HCT116 (cell line): ENCODE measurements around the gene MAP2K2. TPM values are rescaled to one million over a fixed set of nuclear protein-coding genes. Genes with fewer than 3 reads are reported as not detected.

Experiments used
- ATAC-seq: fragments of 200-7000 bp; cut with Tn5 transposase; 2 replicates; pipeline ENCODE4 v1.9.1; 2020; ENCODE audit warnings: mild to moderate bottlenecking, moderate library complexity
- BruUV-seq: library from RNA; stranded (reverse); fragments of 400-500 nt; replicated peaks from 2 replicates; lab custom pipeline; 2021; lab: Mats Ljungman, UMichigan
- CTCF ChIA-PET: fragments of 300-600 bp; sonication (Branson Sonifier 250); formaldehyde crosslinking; loops from one replicate; lab custom pipeline; 2021; ENCODE audit warnings: antibody characterized with exemption; lab: Charles Lee
- POLR2A ChIA-PET: fragments of 300-600, 350-600 bp; sonication (Branson Sonifier 250); formaldehyde crosslinking; loops from one replicate; lab custom pipeline; 2021; ENCODE audit warnings: antibody characterized with exemption; lab: Charles Lee
- RAD21 ChIA-PET, 2 experiments: fragments of 300-600 bp; sonication (Branson Sonifier 250); formaldehyde crosslinking; loops; one replicate each; lab custom pipeline; 2023; ENCODE audit warnings: low total read pairs in 2 of 2; ENCODE audit not compliant: uncharacterized antibody in 2 of 2, unreplicated experiment in 2 of 2, low non-redundant PET in 1 of 2; lab: Charles Lee
- DNase-seq: peaks from one replicate; pipeline ENCODE4 v3.0.0-alpha.2; 2010; ENCODE audit warnings: low read depth, low spot score
- H2AFZ ChIP-seq: fragments of 200-600 bp; shearing (Covaris generic), sonication (generic); 2 replicates; pipeline ENCODE4 v1.6.1; 2017; ENCODE audit warnings: low read depth, mixed run types, mixed read lengths, antibody characterized with exemption, low read length; ENCODE audit not compliant: poor library complexity, severe bottlenecking
- H3K27ac ChIP-seq: 2 replicates; pipeline ENCODE4 v1.5.1; 2012; ENCODE audit warnings: low read depth, low read length
- H3K27me3 ChIP-seq: fragments of 200-600 bp; sonication (generic); 2 replicates; pipeline ENCODE4 v1.6.1; 2016; ENCODE audit warnings: mixed run types, low read length, mixed read lengths; ENCODE audit not compliant: insufficient read depth
- H3K36me3 ChIP-seq, 2 experiments: fragments of 200-500 bp in 1 of 2; fragments of 200-600 bp in 1 of 2; sonication (Bioruptor generic) in 1 of 2; sonication (generic) in 1 of 2; 2 replicates each; pipeline versions ENCODE4 v1.5.1 to v1.6.1; 2014 to 2016; ENCODE audit warnings: low read length in 2 of 2, inconsistent platforms in 1 of 2, mixed read lengths in 1 of 2, mixed run types in 1 of 2; ENCODE audit not compliant: insufficient read depth in 2 of 2, control insufficient read depth in 1 of 2
- H3K4me1 ChIP-seq, 2 experiments: fragments of 200-600 bp in 1 of 2; sonication (generic) in 1 of 2; 2 replicates each; pipeline versions ENCODE4 v1.5.1 to v1.6.1; 2012 to 2017; ENCODE audit warnings: low read length in 2 of 2, inconsistent platforms in 1 of 2, mild to moderate bottlenecking in 1 of 2, mixed read lengths in 1 of 2, mixed run types in 1 of 2, moderate library complexity in 1 of 2; ENCODE audit not compliant: insufficient read depth in 2 of 2, control insufficient read depth in 1 of 2
- H3K4me2 ChIP-seq: fragments of 200-600 bp; sonication (generic); 2 replicates; pipeline ENCODE4 v1.6.1; 2017; ENCODE audit warnings: mixed run types, low read length, mixed read lengths
- H3K4me3 ChIP-seq, 2 experiments: fragments of 200-600 bp in 1 of 2; sonication (generic) in 1 of 2; replicated peaks in 1 of 2; 2 replicates each; pipeline ENCODE4 v1.5.1; 2011 to 2016; ENCODE audit warnings: low read length in 2 of 2, control low read depth in 1 of 2, low read depth in 1 of 2, mild to moderate bottlenecking in 1 of 2, mixed read lengths in 1 of 2, mixed run types in 1 of 2
- H3K79me2 ChIP-seq: fragments of 200-600 bp; sonication (generic); 2 replicates; pipeline ENCODE4 v1.6.1; 2017; ENCODE audit warnings: mild to moderate bottlenecking, mixed run types, low read length, moderate library complexity, mixed read lengths; ENCODE audit not compliant: insufficient read depth
- H3K9ac ChIP-seq: fragments of 200-600 bp; sonication (generic); 2 replicates; pipeline ENCODE4 v1.6.1; 2016; ENCODE audit warnings: low read length, mixed read lengths
- H3K9me2 ChIP-seq: fragments of 200-600 bp; sonication (generic), shearing (Covaris generic); 2 replicates; pipeline ENCODE4 v1.6.1; 2017; ENCODE audit warnings: mixed run types, mild to moderate bottlenecking, moderate library complexity; ENCODE audit not compliant: insufficient read depth
- H3K9me3 ChIP-seq, 2 experiments: fragments of 200-500 bp in 1 of 2; fragments of 200-600 bp in 1 of 2; sonication (Bioruptor generic) in 1 of 2; sonication (generic) in 1 of 2; 2 replicates each; pipeline ENCODE4 v1.6.1; 2014 to 2017; ENCODE audit warnings: low read length in 2 of 2, mixed read lengths in 2 of 2, inconsistent platforms in 1 of 2, low read depth in 1 of 2, mild to moderate bottlenecking in 1 of 2, mixed run types in 1 of 2, moderate library complexity in 1 of 2; ENCODE audit not compliant: control insufficient read depth in 1 of 2, insufficient read depth in 1 of 2
- H4K20me1 ChIP-seq: fragments of 200-600 bp; sonication (generic), shearing (Covaris generic); 2 replicates; pipeline ENCODE4 v1.6.1; 2017; ENCODE audit warnings: mixed run types, mild to moderate bottlenecking, moderate library complexity; ENCODE audit not compliant: insufficient read depth
- ELF1 ChIP-seq: IDR thresholded peaks from 2 replicates; pipeline ENCODE4 v1.6.1; 2012; ENCODE audit warnings: low read depth, borderline replicate concordance
- REST ChIP-seq: IDR thresholded peaks from 2 replicates; pipeline ENCODE4 v1.6.1; 2012; ENCODE audit warnings: low read depth
- ZNF274 ChIP-seq: fragments of 200-500 bp; sonication (Bioruptor generic); IDR thresholded peaks from 2 replicates; pipeline ENCODE4 v1.6.1; 2014; ENCODE audit warnings: mild to moderate bottlenecking, low read depth, low read length, inconsistent platforms
- intact Hi-C: fragments of 100-400 bp; cut with micrococcal nuclease; formaldehyde crosslinking; loops from 2 replicates; pipeline ENCODE4 v1.10.0; 2022
- total RNA-seq: library from RNA; stranded (reverse); gene quantifications from one replicate; pipeline ENCODE4 v1.2.1, GENCODE V29; 2021; ENCODE audit not compliant: unreplicated experiment
- TF ChIP-seq, protein P1 (sequence below): IDR thresholded peaks from 2 replicates; pipeline ENCODE4 v1.6.1; 2012

The MAP2K2 gene
- total RNA-seq, 1 experiment from 2014 or later = 186 TPM

DNA sequence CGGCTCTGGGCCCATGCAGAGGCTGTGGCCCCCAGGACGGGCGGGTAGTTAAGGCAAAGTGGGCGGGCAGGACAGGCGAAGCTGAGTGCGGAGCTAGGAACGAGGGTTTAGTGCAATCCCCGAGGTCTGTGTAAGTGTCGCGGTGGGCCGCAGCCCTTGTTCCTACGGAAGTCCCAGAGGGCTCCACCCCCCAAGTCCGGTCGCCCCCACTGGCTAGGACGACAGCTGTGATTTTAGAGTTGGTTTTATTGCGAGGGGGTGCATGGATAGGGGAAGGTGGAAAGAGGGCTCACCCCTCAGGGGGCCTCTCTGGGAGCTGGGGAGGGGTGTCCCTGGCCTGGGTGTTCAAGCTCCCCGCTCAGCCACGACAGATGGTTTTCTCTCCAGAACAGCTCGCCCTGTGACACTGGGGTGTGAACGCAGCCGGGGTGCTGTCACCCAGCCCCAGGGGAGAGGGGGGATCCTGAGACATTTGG is 78.9 kb downstream of the MAP2K2 start:
- no TSS peak for BruUV-seq
- ChIA-PET CTCF (no interaction called here), POLR2A (no interaction called here), RAD21 (no interaction called here)
- H3K9me2 ChIP-seq = no peaks in the 10 kb centered on the region
- H3K36me3 ChIP-seq = peaks cover 12 to 29% of the 10 kb centered on the region in 2 experiments; a peak in 3 of 4 replicates
- DNase-seq = no peak
- 0 out of 2 replicates have a peak, but pooled peaks cover 4% of the 10 kb centered on the region for H4K20me1 ChIP-seq
- peaks cover 61% of the 10 kb centered on the region for H3K79me2 ChIP-seq
- no peak for ATAC-seq
- H3K4me2 ChIP-seq = no peak overlapping the region
- H3K9me3 ChIP-seq = no peaks in the 10 kb centered on the region
- H2AFZ ChIP-seq = no peak overlapping the region
- H3K4me1 ChIP-seq = no peaks in the 10 kb centered on the region
- H3K27me3 ChIP-seq = no peaks in the 10 kb centered on the region
- no peak overlapping the region for H3K4me3 ChIP-seq
- intact Hi-C loops = no loop called here
- TF ChIP-seq REST = no peak
- TF ChIP-seq, protein P1, sequence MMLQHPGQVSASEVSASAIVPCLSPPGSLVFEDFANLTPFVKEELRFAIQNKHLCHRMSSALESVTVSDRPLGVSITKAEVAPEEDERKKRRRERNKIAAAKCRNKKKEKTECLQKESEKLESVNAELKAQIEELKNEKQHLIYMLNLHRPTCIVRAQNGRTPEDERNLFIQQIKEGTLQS = no peak
- TF ChIP-seq ELF1 = no peak
- TF ChIP-seq ZNF274 = no peak
- no peak overlapping the region for H3K27ac ChIP-seq
- H3K9ac ChIP-seq = no peak overlapping the region
